Activated CD4-positive, alpha-beta T cell treated with anti-CD3 and anti-CD28 coated beads, Interleukin-2, amount 50 U/mL, for 16 hours (primary cell): ENCODE results near the gene FKBP15.
A peak's percentile ranks its signal among the peaks of the same experiment; 100 is the strongest.
"Not testable (repeated sequence)": the region's sequence is repeated elsewhere in the genome, so short reads cannot be mapped to it uniquely, and the experiment has no call there.

Experiments
- DNase-seq: peaks from one replicate; pipeline ENCODE4 v3.0.0-alpha.2; 2020

FKBP15 gene

DNA sequence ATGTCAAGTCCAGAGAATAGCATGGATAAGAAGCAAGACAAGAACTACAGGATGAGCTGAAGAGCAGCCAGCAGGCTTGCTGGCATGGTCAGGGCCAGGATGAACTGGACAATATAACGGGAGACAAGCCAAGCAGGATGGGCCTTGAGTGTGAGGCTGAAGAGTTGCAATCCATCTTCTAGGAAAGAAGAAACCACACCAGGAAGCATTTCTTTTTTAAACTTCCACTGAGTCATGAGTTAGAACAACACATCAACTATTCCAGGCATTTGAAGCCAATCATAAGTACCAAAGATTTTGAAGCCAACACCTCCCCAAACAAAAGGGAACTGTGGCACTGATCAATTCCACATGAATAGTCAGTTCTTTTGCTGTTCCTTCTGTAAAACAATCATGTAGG is 43.0 kb downstream of the FKBP15 start:
- no peak for DNase-seq

DNA sequence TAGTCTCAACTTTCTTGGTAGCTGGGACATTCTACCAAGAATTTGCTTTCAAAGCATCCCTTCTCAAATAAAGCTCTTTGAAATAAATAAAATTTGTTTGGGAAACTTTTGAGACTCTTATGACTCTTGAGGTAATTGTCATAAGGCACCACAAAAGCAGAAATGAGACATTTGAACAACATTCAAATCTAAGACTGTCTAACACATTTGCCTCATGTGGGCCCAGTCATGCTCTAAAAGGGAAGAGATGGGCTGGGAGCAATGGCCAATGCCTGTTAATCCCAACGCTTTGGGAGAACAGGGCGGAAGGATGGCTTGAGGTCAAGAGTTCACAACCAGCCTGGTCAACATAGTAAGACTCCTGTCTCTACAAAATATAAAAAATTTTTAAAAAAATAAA is 43.8 kb downstream of the FKBP15 start:
- no peak for DNase-seq

DNA sequence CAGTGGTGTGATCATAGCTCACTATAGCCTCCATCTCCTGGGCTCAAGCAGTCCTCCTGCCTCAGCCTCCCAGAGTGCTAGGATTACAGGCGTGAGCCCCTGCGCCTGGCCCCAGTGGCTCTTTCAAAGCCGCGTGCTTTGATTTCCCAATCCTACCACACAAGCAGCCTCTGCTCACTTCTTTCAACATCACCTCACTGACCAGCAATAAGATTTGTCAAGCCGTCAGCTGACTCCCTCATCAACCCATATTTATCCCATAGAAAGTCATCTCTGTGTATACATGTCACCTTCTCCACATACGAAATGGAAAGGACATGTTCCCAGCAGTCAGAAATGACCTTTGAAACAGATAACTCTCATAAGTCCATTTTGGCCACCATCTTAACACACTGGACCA is 44.3 kb downstream of the FKBP15 start:
- no peak for DNase-seq

DNA sequence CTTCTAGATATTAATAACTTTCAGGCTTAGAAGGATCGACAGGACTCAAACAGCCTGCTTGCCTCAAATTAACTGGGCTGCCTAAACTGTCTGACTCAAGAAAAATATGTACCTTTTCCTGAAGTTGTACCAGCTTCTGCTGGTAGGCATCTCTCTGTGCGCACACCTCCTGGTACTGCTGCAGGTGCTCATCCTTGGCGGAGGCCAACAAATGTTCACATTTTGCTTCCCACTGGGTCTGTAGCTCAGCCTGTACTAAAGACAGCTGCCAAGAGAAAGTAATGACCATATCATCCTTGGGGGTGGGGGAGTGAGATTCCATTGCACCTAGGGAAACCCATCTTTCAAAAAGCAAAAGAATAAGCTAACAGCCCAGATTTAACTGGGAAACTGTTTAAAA is 47.7 kb downstream of the FKBP15 start:
- DNase-seq, result no peak

DNA sequence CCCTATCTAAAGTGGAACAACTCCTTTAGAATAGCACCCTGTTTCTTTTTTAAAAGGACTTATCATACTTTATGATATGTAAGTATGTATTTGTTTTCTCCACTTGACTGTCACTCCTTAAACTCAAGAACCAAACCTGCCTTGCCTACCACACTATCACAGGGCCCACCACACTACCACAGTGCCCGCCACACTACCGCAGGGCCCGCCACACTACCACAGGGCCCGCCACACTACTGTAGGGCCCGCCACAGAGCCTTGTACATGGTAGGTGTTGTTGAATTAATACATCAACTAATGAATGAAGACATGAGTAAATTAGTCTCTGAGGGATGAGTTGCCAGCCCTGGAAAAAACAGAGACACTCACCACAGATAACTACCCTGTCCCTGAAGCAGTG is 52.3 kb downstream of the FKBP15 start:
- DNase-seq, result no peak

DNA sequence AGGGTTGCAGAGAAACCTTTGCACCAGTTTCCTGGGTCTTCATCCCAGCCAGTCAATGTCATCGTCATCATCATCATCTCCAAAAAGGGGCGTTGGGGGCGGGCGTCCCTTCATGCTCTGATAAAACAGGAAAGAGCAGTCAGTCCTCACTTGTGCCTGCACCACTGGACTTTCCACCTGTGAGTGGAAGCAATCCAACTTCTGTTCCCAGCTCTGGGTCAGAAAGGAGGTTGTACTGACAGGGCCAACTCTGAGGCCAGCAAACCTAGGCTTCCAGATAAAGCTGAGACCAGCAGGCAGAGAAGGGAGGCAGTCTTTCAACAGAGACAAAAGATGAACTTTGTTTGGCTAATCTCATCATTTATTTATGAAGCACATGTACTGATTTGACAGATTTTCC is 55.0 kb downstream of the FKBP15 start:
- DNase-seq, result no peak

DNA sequence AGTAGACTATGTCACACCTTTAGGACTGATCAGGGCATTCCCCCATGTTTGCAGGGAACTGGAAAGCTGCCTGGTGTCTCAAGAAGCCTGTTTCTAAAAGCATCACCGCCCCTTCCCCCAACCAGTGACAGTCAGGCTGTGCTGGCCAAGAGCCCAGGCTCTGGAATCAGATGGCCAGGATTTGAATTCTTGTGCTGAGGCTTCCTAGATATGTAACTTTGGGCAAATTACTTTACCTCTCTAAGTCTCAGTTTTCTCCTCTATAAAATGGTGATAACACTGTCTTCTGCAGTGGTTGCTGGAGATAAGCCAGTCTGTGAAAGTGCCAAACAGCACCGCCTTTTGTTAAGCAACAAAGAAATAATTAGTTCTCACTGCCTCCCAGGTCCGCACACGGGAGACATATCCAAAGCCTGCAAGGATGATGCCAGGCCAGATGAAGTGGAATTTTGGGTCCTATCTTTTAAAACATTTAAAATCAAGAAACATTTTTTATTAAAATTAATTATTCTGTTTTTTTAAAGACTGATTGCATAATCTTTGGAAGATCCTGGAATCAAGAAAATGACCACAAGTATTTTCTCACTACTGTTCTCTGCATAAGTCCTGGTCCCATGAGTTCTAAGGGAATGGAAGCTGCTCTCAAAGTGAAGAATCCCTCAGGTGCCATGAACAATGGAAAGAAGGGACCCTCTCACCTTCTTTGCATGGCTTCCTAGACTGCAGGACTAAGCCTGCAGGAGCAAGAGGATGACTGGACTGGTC is 56.4 kb downstream of the FKBP15 start:
- no peak for DNase-seq

DNA sequence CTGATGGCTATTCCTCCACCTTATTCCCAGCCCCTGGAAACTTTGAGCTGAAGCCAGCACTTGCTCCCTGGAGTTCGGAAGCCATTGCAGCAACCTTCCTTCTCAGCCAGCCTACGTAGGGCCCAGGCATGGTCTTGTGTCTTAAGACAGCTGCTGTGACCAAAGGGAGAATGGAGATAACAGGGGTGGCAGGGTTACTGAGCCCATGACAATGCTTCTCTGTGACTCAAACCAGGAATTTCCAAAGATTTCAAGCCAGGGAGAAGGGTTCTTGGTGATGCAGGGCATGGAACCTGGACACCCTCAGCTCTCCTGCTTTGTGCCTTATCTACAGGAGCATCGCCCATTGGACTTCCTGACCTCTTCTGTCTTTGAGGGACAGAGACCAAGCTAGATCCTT is 58.1 kb downstream of the FKBP15 start:
- no peak for DNase-seq

DNA sequence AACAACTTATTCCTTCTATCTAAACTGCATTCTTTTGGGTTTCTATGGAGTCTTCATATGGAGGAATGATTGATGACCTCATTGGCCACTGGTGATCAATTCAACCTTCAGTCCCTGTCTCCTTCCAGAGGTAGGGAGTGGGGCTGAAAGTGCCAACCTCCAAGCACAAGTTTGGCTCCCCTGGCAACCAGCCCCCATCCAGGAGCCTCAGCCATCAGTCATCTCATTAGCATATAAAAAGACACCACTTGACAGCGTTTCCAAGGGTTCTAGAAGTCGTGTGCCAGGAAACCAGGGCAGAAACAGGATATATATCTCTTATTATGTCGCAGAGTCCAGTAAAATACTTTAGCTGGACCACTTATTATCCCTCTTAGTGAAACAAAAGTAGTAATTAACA is 60.5 kb downstream of the FKBP15 start:
- DNase-seq, result no peak

DNA sequence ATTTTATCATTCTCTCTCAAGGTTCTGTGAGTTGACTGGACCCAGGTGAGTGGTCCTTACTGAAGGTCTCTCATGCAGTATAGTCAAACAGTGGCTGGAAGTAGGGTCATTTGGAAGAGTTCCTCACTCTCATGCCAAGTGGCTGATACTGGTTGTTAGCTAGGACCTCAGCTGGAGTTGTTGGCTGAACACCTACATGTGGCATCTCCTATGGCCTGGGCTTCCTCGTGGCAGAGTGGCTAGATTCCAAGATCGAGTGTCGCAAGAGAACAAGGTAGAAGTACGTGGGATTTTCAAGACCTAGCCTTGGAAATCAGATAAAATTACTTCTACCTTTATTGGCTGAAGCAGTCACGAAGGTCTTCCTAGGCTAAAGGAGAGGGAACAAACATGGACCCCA is 62.6 kb downstream of the FKBP15 start:
- DNase-seq, result no peak

DNA sequence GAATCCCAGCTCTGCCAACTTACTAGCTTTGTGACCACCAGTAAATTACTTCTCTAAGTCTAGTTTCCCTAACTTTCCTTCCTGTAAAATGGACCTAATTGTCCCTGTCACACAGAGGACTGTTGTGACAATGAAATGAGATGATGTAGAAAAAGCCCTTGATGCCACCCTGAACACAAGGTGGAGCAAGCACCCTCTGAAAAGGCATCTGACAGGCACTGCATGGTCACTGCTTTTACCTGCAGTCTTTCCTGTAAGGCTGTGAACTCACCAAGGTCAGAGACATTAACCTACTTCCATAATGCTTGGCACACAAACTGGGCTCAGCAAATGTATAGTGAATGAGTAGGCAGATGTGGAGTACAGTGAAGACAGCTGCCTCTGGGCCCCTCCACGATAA is 64.2 kb downstream of the FKBP15 start:
- peak; percentile 2 for DNase-seq

DNA sequence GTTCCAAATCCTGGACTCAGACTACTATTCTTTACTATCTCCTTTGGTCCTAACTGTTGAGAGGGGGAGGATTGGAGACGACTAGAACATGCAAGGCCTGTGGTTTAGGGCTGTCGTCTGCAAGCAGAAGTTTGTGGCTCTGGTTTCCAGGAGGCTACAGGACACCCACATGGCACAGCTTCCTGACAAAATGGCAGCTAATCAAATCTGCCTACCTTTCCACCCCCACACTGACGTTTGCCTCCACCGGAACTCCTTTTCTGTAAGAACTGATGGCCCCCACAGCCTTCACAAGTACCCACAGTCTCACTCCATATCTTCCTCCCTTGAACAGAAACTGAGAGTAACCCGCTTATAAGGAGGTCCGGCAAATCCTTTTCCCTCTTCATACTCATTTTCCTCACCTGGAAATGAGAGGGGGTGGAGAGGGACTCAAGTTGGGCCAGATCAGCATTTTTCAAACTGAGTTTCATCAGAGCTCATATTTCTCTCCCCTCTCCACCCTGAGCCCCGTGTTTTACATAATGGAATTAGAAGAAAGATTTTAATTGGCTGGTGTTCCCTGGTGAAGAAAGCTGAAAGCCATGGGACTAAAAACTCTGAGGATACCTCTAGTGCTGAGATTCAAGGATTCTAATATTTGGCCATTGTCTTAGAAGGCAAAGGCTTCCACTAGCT is 65.0 kb downstream of the FKBP15 start:
- DNase-seq, result peak; percentile 41

DNA sequence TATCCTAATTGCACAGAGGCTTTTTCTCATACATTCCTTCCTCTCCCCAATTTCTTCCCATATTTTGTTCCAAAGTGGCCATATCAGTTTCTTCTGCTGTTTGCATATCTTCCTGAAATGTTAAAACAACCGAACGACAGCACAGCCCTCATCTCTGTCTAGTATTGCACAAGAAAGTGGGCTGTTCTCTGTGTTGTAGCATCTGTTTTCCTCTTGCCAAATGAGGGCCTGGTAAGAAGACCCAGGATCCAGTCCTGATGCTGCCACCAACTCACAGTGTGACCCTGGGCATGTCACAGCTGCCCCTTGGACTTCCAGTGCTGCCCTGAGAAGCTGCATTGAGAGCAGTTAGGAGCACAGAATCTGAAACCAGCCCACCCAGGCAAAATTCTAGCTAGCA is 66.1 kb downstream of the FKBP15 start:
- DNase-seq, result no peak

DNA sequence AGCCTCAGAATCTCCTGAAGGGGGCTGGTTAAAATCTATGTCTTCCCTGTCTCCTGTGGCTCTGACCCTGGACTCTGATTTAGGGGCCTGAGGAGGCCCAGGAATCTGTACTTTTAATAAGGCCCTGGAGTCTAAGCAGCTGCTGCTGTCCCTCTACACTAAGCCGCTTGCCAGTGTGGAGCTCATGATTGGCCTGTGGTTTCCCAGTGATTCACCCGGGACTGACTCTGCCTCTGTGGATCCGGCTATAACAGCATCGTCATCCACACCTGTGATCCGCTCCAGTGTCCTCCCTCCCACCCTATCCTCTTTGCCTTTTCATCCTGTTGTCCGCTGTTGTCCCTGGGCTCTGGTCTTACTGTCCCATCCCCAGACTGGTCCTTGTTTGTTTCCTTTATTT is 66.6 kb downstream of the FKBP15 start:
- no peak for DNase-seq

DNA sequence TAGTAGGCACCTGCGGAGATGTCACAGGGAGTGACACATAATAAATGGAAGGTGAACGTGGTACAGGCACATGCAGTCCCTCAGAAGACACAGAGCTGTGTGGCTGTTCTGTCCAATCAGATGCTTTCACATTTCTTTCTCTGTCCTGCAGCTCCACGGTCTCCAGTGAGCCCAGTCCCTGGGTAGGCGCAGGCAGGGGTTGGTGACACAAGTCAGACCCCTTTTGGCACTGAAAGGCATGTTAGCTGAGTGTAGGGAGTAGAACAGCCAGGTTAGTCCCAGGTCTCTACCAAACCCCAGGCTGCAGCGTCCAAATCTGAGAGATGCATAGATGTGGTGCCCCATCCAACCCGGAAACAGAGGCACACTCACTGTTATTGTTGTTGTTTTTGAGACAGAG is 67.5 kb downstream of the FKBP15 start:
- no peak for DNase-seq

DNA sequence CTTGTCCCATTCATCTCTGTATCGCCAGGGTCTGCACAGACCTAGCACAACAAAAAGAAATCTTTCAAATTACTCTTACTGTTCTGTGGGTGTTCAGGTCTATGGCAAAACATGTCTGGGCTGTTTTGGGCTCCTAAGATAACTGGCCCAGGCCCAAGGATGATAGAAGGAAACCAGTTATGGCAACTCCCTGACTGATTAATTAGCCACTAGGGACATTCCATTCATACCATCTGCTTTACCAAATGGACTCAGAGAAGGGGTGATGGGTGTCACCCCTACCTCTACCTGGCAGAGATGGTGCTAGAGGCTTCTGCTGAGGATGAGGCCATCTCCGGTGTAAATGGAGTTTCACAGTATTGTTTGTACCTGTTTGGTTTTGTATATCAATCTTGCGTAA is 68.4 kb downstream of the FKBP15 start:
- no peak for DNase-seq

DNA sequence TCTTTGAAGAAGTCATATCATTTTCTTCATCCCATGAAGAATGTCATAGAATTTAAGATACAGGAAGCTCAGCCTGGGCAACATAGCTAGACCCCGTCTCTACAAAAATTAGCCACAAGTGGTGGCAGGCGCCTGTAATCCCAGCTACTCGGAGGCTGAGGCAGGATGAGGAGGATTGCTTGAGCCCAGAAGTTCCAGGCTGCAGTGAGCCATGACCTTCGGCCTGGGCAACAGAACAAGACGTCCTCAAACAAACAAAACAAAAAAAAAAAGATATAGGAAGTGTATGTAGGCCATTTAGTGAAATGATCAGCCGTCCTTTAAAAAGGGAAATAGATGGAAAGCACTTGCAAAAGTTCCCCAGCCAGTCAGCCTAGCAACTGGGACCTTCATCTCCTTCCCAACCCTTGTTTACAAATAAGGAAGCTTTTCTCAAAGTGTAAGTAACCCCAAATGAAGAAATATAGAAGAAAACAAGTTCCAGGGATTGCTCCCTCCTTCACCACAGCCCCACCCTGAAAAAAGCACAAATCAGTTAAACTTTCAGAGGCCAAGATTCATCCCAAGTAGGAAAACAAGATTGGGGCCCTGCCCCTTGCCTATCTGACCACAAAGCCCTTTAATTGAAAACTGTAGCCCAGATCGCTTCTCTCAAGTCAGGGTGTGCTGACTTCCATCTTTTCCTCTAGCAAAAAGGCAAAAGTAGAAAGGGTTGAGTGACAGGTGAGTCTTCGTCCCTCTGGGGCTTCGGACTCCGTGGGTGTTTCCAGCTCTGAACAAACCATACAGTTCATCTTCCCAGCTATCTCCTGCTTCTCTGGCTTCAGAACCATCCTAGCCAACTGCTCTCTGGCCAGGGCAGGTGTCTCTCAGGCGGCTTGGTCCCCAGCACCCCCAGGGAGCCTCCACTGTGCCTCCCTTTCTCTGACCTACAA is 69.1 kb downstream of the FKBP15 start:
- DNase-seq, result no peak

DNA sequence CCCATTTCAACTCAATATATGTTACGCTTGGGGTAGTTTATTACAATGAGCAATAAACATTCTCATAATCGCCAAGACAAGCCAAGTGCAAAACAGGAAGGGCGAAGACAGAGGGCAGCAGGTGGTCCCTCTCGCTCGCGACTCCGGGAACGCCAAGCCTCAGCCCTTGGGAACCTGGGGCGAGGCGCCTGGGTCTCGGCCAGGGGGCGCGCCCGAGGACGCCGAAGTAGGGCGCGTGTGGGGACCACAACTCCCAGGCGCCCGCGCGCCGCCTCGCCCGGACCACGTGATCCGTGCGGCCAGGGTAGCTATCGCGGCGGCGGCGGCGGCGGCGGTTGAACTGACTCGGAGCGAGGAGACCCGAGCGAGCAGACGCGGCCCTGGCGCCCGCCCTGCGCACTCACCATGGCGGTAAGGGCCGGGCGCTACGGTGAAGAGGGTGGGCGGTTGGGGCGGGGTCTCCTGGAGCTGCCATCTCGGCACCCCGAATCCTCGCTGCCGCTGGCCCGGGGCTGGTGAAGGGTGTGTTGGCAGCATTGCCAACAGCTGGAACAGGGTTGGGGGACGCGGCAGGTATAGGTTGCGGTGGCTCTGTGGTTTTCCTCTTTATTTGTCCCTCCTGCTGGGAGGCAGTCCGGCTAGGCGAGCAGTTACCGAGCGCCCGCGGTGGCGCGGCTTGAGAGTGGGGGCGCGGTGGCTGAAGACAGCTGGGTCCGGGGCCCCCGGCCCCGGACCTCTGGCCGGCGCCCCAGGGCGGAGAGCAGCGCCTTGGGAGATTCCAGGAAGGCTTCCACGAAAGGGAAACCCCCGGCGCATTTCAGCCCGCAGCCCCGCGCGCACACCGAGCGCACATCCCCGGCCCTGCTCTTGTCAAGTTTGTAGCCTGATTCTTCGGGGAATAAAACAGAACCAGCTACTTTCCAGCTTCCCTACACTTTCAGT is 70.1 kb downstream of the FKBP15 start, which contains the start of gene SLC31A2:
Gene SLC31A2, plus strand, starts transcription at position 338 of the 942 bp plus-strand sequence. Its CDS starts 68 bp downstream, at position 406.
- DNase-seq, result peak; percentile 87

DNA sequence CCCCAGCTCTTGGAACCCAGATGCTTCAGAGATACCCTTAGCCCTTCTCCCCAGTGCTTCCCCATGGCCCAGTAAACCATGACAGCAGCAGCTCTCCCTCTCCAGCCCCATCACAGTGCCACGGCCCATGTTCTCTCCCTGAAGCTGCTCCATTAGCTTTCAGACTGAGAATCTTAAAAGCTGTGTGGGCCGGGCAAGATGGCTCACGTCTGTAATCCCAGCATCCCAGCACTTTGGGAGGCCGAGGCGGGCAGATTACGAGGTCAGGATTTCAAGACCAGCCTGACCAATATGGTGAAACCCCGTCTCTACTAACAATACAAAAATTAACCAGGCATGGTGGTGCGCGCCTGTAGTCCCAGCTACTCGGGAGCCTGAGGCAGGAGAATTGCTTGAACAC is 71.5 kb downstream of the FKBP15 start:
- DNase-seq, result not testable (repeated sequence)

DNA sequence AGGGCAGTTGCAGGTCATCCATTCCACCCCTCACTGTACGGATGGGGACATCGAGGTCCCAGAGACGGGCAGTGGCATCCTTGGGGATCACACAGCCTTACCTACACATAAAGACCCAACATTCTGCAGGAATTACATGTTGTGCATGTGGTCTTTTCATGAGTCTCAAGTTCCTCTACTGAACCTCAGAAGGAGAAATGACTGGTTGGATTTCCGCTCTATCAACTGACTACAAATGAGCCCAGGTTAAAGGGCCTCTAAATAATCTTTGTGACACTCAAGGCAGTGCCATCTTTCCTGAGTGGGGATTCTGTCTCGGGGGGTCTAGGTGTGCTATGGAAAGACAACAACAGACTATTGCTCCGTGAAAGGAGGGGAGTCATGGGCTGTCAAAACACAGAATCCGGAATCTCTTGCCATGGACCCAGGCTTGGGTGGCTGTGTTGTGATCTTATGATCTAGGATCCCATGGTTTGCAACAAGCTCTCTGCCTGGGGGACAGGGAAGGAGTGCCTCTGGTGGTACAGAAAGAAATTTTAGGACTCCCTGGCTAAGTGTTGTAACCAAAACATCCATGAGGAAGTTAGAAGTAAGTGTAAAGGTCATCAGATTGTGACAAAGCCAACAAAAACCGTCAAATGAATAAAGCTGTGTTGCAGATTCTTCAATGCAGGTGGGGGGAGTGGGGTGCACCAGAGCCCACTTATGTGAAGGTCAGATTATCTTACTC is 72.1 kb downstream of the FKBP15 start:
- DNase-seq, result no peak

DNA sequence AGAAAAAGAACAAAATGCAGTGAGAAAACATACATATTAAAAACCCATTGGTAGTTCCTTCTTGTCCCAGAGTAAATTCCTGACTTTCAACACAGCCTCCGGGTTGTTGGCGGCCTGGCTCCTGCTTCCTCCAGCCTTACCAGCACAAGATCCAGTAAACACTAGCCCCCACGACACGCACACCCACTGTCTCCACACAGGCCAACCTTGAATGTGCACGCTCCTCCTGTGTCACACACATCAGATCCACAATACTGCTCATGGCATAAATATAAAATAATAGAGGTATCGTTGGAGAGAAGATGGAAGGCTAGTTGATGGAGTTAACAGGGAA is 72.7 kb downstream of the FKBP15 start:
- no peak for DNase-seq
